ENCODE data around the gene EPS8. TPM values are rescaled to one million over a fixed set of nuclear protein-coding genes. Genes with fewer than 3 reads are reported as not detected.

The EPS8 gene
- total RNA-seq, 1 experiment from 2014 or later = 13.9 TPM

DNA sequence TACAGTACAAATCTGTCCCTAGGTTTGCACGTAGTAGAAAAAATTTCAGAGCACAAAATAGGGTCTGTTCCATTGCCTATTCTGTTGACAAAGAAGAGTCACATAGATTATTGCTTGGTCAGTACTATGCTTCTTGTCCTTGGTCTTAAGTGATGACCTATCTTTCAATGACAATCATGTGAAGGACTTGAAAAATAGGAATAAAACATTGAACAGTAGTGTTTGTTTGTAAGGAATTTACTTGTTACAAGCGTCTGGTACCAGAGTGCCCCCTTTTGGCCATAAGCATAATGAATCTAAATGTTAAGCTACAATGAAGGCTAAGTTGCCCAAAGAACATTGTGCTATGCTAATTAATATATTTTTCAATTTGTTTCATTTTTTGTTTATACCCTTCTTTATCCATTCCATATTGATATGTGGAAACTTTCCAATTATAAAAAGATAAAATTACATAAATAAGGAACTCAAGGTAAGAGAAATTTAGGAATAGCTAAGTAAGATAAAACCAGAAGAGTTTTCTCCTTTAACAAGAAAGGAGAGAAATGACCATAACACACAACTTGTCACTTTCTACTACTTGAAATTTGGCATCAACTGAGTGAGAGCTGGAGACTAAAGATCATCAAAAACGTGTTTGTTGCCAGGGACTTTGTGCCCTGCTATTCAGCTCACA is 204.7 kb downstream of the EPS8 start:
- H3K4me1 Mint-ChIP-seq (ENCODE audit: low read depth, unreplicated experiment) = no peaks in the 10 kb centered on the region
- ChIA-PET POLR2A (no interaction called here), CTCF (interaction anchor here (0.5 to 1.3 kb wide), 11 partner anchors 10 to 1655 kb away, joined by 3 to 23 read pairs (median 4); partner anchors contain the start of gene EPS8)
- H3K36me3 Mint-ChIP-seq (ENCODE audit: insufficient read depth, unreplicated experiment) = no peaks in the 10 kb centered on the region
- TF ChIP-seq, protein P1, sequence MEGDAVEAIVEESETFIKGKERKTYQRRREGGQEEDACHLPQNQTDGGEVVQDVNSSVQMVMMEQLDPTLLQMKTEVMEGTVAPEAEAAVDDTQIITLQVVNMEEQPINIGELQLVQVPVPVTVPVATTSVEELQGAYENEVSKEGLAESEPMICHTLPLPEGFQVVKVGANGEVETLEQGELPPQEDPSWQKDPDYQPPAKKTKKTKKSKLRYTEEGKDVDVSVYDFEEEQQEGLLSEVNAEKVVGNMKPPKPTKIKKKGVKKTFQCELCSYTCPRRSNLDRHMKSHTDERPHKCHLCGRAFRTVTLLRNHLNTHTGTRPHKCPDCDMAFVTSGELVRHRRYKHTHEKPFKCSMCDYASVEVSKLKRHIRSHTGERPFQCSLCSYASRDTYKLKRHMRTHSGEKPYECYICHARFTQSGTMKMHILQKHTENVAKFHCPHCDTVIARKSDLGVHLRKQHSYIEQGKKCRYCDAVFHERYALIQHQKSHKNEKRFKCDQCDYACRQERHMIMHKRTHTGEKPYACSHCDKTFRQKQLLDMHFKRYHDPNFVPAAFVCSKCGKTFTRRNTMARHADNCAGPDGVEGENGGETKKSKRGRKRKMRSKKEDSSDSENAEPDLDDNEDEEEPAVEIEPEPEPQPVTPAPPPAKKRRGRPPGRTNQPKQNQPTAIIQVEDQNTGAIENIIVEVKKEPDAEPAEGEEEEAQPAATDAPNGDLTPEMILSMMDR (IDR thresholded peaks at IDR 0.05; ENCODE audit: insufficient read depth in 1 of 2, low read depth in 1 of 2, low read length in 1 of 2, severe bottlenecking in 1 of 2, unreplicated experiment in 1 of 2) = peak; percentile 48 to 49
- Histone ChIP-seq H3K9me3 (no peaks in the 10 kb centered on the region), H3K27me3 (replicated peaks; ENCODE audit: control insufficient read depth, insufficient read depth, low read length) (no peaks in the 10 kb centered on the region; the same call in 1 of the 2 replicates), H3K36me3 (ENCODE audit: control insufficient read depth, insufficient read depth, low read length) (no peaks in the 10 kb centered on the region), H3K4me3 (ENCODE audit: low read depth, low read length) (no peak overlapping the region), H3K4me1 (no peaks in the 10 kb centered on the region)
- intact Hi-C loops (cut with micrococcal nuclease; ENCODE audit: unreplicated experiment) = loop anchor here (1.0 kb wide), 2 partner anchors 52 to 308 kb away; no protein-coding TSS in a partner anchor
- no TSS peak for BruUV-seq (replicated peaks)
- H3K27me3 Mint-ChIP-seq (ENCODE audit: insufficient read depth, unreplicated experiment) = peaks cover 3% of the 10 kb centered on the region
- peaks cover 14% of the 10 kb centered on the region for H3K9me3 Mint-ChIP-seq (ENCODE audit: unreplicated experiment)
- H3K4me3 Mint-ChIP-seq (ENCODE audit: unreplicated experiment) = no peak overlapping the region
- H3K27ac Mint-ChIP-seq (ENCODE audit: unreplicated experiment) = no peak overlapping the region
- peak in 1 of 2 experiments; percentile 20 for DNase-seq

DNA sequence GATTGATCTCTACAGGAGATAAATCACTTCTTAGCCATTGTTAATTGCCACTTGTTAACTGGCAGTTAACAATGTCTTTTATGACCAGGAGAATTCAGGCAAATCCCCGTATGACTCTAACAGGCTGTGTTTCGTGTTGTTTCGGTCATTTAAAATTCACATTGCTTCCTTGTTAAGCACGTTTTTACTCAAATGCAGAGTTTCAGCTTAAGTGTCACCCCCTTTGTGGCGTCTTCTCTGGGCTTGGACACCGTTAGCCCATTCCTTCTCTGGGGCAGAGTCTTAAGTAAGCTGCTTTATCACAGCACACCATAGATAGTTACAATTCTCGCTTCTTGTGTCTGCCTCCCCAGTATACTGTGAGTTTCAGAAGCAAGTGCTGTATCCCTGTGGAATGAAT is 205.4 kb downstream of the EPS8 start:
- no peak overlapping the region for H3K4me3 ChIP-seq (ENCODE audit: low read depth, low read length)
- H3K27me3 ChIP-seq (replicated peaks; ENCODE audit: control insufficient read depth, insufficient read depth, low read length) = no peaks in the 10 kb centered on the region; the same call in 1 of the 2 replicates
- Mint-ChIP-seq H3K36me3 (ENCODE audit: insufficient read depth, unreplicated experiment) (no peaks in the 10 kb centered on the region), H3K27me3 (ENCODE audit: insufficient read depth, unreplicated experiment) (peaks cover 3% of the 10 kb centered on the region), H3K27ac (ENCODE audit: unreplicated experiment) (no peak overlapping the region), H3K4me3 (ENCODE audit: unreplicated experiment) (no peak overlapping the region), H3K4me1 (ENCODE audit: low read depth, unreplicated experiment) (no peaks in the 10 kb centered on the region), H3K9me3 (ENCODE audit: unreplicated experiment) (peaks cover 14% of the 10 kb centered on the region)
- ChIA-PET POLR2A (no interaction called here), CTCF (interaction anchor here (1.0 to 1.3 kb wide), 4 partner anchors 9 to 205 kb away, joined by 4 to 23 read pairs (median 6); partner anchors contain the start of gene EPS8)
- TF ChIP-seq, protein P1 (IDR thresholded peaks at IDR 0.05; ENCODE audit: insufficient read depth in 1 of 2, low read depth in 1 of 2, low read length in 1 of 2, severe bottlenecking in 1 of 2, unreplicated experiment in 1 of 2) = no peak
- BruUV-seq (replicated peaks) = no TSS peak
- intact Hi-C loops (cut with micrococcal nuclease; ENCODE audit: unreplicated experiment) = loop anchor here (1.0 kb wide), 2 partner anchors 52 to 308 kb away; no protein-coding TSS in a partner anchor
- no peak for DNase-seq
- no peaks in the 10 kb centered on the region for H3K36me3 ChIP-seq (ENCODE audit: control insufficient read depth, insufficient read depth, low read length)
- no peaks in the 10 kb centered on the region for H3K9me3 ChIP-seq
- H3K4me1 ChIP-seq = no peaks in the 10 kb centered on the region

DNA sequence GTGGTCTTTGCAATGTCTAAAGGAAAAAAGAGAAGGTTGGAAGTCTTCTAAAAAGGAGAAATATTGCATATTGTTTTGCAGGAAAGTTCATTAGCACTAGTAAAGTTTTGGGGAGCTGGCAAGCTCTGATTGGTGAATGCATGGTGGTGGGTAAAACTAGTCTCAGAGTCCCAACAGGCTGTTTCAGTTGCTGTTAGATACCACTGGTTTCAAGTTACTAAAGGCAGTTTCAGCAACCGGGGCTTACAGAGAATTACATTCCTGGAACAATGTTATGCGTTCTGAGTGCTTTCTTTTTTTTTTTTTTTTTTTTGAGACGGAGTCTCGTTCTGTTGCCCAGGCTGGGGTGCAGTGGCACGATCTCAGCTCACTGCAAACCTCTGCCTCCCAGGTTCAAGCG is 208.2 kb downstream of the EPS8 start:
- peaks cover 16% of the 10 kb centered on the region for H3K9me3 Mint-ChIP-seq (ENCODE audit: unreplicated experiment)
- no peaks in the 10 kb centered on the region for H3K27me3 ChIP-seq (replicated peaks; ENCODE audit: control insufficient read depth, insufficient read depth, low read length)
- TF ChIP-seq, protein P1 (IDR thresholded peaks at IDR 0.05; ENCODE audit: insufficient read depth in 1 of 2, low read depth in 1 of 2, low read length in 1 of 2, severe bottlenecking in 1 of 2, unreplicated experiment in 1 of 2) = no peak
- H3K36me3 Mint-ChIP-seq (ENCODE audit: insufficient read depth, unreplicated experiment) = no peaks in the 10 kb centered on the region
- intact Hi-C loops (cut with micrococcal nuclease; ENCODE audit: unreplicated experiment) = no loop called here
- H3K4me3 ChIP-seq (ENCODE audit: low read depth, low read length) = no peak overlapping the region
- BruUV-seq (replicated peaks) = no TSS peak
- H3K36me3 ChIP-seq (ENCODE audit: control insufficient read depth, insufficient read depth, low read length) = no peaks in the 10 kb centered on the region
- no peaks in the 10 kb centered on the region for H3K4me1 ChIP-seq
- no peak for DNase-seq
- POLR2A ChIA-PET = no interaction called here
- H3K27ac Mint-ChIP-seq (ENCODE audit: unreplicated experiment) = no peak overlapping the region
- H3K4me3 Mint-ChIP-seq (ENCODE audit: unreplicated experiment) = no peak overlapping the region
- H3K4me1 Mint-ChIP-seq (ENCODE audit: low read depth, unreplicated experiment) = no peaks in the 10 kb centered on the region
- CTCF ChIA-PET = interaction anchor here (0.6 kb wide), 1 partner anchor 8 kb away, joined by 4 read pairs; no protein-coding TSS in a partner anchor
- H3K9me3 ChIP-seq = no peaks in the 10 kb centered on the region
- no peaks in the 10 kb centered on the region for H3K27me3 Mint-ChIP-seq (ENCODE audit: insufficient read depth, unreplicated experiment)

All from Caco-2 (cell line).